Erythroblast (primary cell): Measurements from ENCODE around the gene ZBTB7B.

Experiments used
- GATA1 ChIP-seq: IDR thresholded peaks from 2 replicates; pipeline ENCODE4 v1.6.1; 2011; ENCODE audit warnings: low read depth, mild to moderate bottlenecking, control low read depth, low read length, moderate library complexity
- POLR2A ChIP-seq: IDR thresholded peaks from 2 replicates; pipeline ENCODE4 v1.6.1; 2011; ENCODE audit warnings: mild to moderate bottlenecking, low read length

GRCh38 chr1:154988058-154988954 lies 14.3 kb upstream of the ZBTB7B start:
- no peak for TF ChIP-seq POLR2A
- no peak for TF ChIP-seq GATA1
